ENCODE results near the gene CILP. TPM values are rescaled to one million over a fixed set of nuclear protein-coding genes. Genes with fewer than 3 reads are reported as not detected.

CILP gene, protein sequence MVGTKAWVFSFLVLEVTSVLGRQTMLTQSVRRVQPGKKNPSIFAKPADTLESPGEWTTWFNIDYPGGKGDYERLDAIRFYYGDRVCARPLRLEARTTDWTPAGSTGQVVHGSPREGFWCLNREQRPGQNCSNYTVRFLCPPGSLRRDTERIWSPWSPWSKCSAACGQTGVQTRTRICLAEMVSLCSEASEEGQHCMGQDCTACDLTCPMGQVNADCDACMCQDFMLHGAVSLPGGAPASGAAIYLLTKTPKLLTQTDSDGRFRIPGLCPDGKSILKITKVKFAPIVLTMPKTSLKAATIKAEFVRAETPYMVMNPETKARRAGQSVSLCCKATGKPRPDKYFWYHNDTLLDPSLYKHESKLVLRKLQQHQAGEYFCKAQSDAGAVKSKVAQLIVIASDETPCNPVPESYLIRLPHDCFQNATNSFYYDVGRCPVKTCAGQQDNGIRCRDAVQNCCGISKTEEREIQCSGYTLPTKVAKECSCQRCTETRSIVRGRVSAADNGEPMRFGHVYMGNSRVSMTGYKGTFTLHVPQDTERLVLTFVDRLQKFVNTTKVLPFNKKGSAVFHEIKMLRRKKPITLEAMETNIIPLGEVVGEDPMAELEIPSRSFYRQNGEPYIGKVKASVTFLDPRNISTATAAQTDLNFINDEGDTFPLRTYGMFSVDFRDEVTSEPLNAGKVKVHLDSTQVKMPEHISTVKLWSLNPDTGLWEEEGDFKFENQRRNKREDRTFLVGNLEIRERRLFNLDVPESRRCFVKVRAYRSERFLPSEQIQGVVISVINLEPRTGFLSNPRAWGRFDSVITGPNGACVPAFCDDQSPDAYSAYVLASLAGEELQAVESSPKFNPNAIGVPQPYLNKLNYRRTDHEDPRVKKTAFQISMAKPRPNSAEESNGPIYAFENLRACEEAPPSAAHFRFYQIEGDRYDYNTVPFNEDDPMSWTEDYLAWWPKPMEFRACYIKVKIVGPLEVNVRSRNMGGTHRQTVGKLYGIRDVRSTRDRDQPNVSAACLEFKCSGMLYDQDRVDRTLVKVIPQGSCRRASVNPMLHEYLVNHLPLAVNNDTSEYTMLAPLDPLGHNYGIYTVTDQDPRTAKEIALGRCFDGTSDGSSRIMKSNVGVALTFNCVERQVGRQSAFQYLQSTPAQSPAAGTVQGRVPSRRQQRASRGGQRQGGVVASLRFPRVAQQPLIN
- total RNA-seq, result 10 to 100 TPM; 14.4 to 26.9 (median 17.8) TPM

GRCh38 chr15:65210770-65211481, at the start of gene CILP:
TSS of gene CILP (minus strand) at chr15:65211473. CDS start at chr15:65209755, 1,718 bp downstream.
- Histone ChIP-seq H3K36me3 (no peaks in the 10 kb centered on the region), H3K4me1 (no peaks in the 10 kb centered on the region), H3K4me3 (peak within 1 kb of the TSS in 1 of 4 donors; percentile 19), H3K9me3 (no peaks in the 10 kb centered on the region), H3K27me3 (no peaks in the 10 kb centered on the region), H3K27ac (peak within 1 kb of the TSS in 2 of 4 donors; percentile 1 to 5)
- TF ChIP-seq POLR2A (IDR thresholded peaks at IDR 0.05) (no peak), CTCF (IDR thresholded peaks at IDR 0.05) (no peak)
- no peak for DNase-seq

GRCh38 chr15:65260968-65261367, 49.7 kb upstream of the CILP start:
- TF ChIP-seq POLR2A (IDR thresholded peaks at IDR 0.05) (no peak), CTCF (IDR thresholded peaks at IDR 0.05) (no peak)
- Histone ChIP-seq H3K4me3 (no peak overlapping the region), H3K4me1 (peaks cover 0 to 9% (median 0%) of the 10 kb centered on the region in 4 donors), H3K27me3 (no peaks in the 10 kb centered on the region), H3K27ac (peak overlapping the region in 1 of 4 donors; percentile 78), H3K36me3 (peaks cover 0 to 44% (median 0%) of the 10 kb centered on the region in 3 donors), H3K9me3 (no peaks in the 10 kb centered on the region)
- DNase-seq, result no peak

- peaks cover 0 to 9% (median 0%) of the 10 kb centered on the region in 4 donors for H3K4me1 ChIP-seq
- peaks cover 0 to 40% (median 0%) of the 10 kb centered on the region in 3 donors for H3K36me3 ChIP-seq
- H3K9me3 ChIP-seq, result no peaks in the 10 kb centered on the region
- no peak for TF ChIP-seq CTCF (IDR thresholded peaks at IDR 0.05)
- no peak for TF ChIP-seq POLR2A (IDR thresholded peaks at IDR 0.05)
- H3K27ac ChIP-seq, result peak overlapping the region in 3 of 4 donors; percentile 49 to 78 (median 72)
- H3K4me3 ChIP-seq, result no peak overlapping the region
- peak in 1 of 3 donors; percentile 65 for DNase-seq
- no peaks in the 10 kb centered on the region for H3K27me3 ChIP-seq
Observed at GRCh38 chr15:65259367-65259797, 48.1 kb upstream of the CILP start.

- no peaks in the 10 kb centered on the region for H3K9me3 ChIP-seq
- no peak overlapping the region for H3K4me3 ChIP-seq
- H3K36me3 ChIP-seq, result peaks cover 0 to 40% (median 0%) of the 10 kb centered on the region in 3 donors
- H3K27ac ChIP-seq, result peak overlapping the region; percentile 52 to 78 (median 67)
- H3K27me3 ChIP-seq, result no peaks in the 10 kb centered on the region
- no peak for DNase-seq
- H3K4me1 ChIP-seq, result peaks cover 0 to 9% (median 0%) of the 10 kb centered on the region in 4 donors
- no peak for TF ChIP-seq CTCF (IDR thresholded peaks at IDR 0.05)
- TF ChIP-seq POLR2A (IDR thresholded peaks at IDR 0.05), result no peak
Observed at GRCh38 chr15:65258375-65259262, 47.3 kb upstream of the CILP start.

Data from Peyer's patch (tissue), 4 donors.